ENCODE data around the gene USP19. TPM values are rescaled to one million over a fixed set of nuclear protein-coding genes. Genes with fewer than 3 reads are reported as not detected.

USP19 gene
- total and polyA plus RNA-seq, 2 of the 8 experiments (the other 6 are each of a cell fraction or from before 2014, with no cell fraction given): 46.4 to 65.8 TPM

DNA sequence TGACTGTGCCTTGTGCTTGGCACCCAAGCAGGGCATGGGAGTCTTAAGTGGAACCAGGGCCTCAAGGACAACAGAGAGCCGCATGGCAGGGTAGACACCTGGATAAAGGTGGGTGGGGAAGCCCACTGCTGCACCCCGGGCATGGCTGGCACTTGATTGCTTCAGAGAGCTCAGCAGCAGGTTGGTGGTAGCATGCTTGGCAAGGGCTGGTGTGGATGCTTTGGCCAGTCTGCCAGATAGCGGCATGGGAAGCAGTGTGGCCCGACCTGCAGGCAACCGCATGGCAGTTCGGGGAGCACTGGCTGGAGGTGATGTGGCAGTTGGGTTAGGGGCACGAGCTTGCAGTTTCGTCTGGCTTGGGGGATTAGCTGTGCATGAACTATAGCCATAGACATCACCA, 43.0 kb upstream of the USP19 start (continued):
- TF ChIP-seq, protein P1, sequence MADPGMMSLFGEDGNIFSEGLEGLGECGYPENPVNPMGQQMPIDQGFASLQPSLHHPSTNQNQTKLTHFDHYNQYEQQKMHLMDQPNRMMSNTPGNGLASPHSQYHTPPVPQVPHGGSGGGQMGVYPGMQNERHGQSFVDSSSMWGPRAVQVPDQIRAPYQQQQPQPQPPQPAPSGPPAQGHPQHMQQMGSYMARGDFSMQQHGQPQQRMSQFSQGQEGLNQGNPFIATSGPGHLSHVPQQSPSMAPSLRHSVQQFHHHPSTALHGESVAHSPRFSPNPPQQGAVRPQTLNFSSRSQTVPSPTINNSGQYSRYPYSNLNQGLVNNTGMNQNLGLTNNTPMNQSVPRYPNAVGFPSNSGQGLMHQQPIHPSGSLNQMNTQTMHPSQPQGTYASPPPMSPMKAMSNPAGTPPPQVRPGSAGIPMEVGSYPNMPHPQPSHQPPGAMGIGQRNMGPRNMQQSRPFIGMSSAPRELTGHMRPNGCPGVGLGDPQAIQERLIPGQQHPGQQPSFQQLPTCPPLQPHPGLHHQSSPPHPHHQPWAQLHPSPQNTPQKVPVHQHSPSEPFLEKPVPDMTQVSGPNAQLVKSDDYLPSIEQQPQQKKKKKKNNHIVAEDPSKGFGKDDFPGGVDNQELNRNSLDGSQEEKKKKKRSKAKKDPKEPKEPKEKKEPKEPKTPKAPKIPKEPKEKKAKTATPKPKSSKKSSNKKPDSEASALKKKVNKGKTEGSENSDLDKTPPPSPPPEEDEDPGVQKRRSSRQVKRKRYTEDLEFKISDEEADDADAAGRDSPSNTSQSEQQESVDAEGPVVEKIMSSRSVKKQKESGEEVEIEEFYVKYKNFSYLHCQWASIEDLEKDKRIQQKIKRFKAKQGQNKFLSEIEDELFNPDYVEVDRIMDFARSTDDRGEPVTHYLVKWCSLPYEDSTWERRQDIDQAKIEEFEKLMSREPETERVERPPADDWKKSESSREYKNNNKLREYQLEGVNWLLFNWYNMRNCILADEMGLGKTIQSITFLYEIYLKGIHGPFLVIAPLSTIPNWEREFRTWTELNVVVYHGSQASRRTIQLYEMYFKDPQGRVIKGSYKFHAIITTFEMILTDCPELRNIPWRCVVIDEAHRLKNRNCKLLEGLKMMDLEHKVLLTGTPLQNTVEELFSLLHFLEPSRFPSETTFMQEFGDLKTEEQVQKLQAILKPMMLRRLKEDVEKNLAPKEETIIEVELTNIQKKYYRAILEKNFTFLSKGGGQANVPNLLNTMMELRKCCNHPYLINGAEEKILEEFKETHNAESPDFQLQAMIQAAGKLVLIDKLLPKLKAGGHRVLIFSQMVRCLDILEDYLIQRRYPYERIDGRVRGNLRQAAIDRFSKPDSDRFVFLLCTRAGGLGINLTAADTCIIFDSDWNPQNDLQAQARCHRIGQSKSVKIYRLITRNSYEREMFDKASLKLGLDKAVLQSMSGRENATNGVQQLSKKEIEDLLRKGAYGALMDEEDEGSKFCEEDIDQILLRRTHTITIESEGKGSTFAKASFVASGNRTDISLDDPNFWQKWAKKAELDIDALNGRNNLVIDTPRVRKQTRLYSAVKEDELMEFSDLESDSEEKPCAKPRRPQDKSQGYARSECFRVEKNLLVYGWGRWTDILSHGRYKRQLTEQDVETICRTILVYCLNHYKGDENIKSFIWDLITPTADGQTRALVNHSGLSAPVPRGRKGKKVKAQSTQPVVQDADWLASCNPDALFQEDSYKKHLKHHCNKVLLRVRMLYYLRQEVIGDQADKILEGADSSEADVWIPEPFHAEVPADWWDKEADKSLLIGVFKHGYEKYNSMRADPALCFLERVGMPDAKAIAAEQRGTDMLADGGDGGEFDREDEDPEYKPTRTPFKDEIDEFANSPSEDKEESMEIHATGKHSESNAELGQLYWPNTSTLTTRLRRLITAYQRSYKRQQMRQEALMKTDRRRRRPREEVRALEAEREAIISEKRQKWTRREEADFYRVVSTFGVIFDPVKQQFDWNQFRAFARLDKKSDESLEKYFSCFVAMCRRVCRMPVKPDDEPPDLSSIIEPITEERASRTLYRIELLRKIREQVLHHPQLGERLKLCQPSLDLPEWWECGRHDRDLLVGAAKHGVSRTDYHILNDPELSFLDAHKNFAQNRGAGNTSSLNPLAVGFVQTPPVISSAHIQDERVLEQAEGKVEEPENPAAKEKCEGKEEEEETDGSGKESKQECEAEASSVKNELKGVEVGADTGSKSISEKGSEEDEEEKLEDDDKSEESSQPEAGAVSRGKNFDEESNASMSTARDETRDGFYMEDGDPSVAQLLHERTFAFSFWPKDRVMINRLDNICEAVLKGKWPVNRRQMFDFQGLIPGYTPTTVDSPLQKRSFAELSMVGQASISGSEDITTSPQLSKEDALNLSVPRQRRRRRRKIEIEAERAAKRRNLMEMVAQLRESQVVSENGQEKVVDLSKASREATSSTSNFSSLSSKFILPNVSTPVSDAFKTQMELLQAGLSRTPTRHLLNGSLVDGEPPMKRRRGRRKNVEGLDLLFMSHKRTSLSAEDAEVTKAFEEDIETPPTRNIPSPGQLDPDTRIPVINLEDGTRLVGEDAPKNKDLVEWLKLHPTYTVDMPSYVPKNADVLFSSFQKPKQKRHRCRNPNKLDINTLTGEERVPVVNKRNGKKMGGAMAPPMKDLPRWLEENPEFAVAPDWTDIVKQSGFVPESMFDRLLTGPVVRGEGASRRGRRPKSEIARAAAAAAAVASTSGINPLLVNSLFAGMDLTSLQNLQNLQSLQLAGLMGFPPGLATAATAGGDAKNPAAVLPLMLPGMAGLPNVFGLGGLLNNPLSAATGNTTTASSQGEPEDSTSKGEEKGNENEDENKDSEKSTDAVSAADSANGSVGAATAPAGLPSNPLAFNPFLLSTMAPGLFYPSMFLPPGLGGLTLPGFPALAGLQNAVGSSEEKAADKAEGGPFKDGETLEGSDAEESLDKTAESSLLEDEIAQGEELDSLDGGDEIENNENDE (IDR thresholded peaks at IDR 0.05; ENCODE audit: insufficient replicate concordance, low read length): no peak
- TF ChIP-seq, protein P2, sequence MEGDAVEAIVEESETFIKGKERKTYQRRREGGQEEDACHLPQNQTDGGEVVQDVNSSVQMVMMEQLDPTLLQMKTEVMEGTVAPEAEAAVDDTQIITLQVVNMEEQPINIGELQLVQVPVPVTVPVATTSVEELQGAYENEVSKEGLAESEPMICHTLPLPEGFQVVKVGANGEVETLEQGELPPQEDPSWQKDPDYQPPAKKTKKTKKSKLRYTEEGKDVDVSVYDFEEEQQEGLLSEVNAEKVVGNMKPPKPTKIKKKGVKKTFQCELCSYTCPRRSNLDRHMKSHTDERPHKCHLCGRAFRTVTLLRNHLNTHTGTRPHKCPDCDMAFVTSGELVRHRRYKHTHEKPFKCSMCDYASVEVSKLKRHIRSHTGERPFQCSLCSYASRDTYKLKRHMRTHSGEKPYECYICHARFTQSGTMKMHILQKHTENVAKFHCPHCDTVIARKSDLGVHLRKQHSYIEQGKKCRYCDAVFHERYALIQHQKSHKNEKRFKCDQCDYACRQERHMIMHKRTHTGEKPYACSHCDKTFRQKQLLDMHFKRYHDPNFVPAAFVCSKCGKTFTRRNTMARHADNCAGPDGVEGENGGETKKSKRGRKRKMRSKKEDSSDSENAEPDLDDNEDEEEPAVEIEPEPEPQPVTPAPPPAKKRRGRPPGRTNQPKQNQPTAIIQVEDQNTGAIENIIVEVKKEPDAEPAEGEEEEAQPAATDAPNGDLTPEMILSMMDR (IDR thresholded peaks at IDR 0.05; ENCODE audit: control extremely low read depth in 1 of 3, insufficient read depth in 1 of 3, low read depth in 1 of 3, low read length in 3 of 3): no peak; a peak in 1 of 4 replicates
- no peak for TF ChIP-seq JUND (IDR thresholded peaks at IDR 0.05; ENCODE audit: low read length)
- no peak for TF ChIP-seq EGR1 (IDR thresholded peaks at IDR 0.05; ENCODE audit: borderline replicate concordance, low read depth, low read length)
- no peak for TF ChIP-seq TBP (IDR thresholded peaks at IDR 0.05; ENCODE audit: low read depth, low read length)
- no peak for TF ChIP-seq YY1 (IDR thresholded peaks at IDR 0.05; ENCODE audit: low read depth, low read length)
- no peak for TF ChIP-seq MAFK (IDR thresholded peaks at IDR 0.05; ENCODE audit: low read depth, low read length)
